ENCODE results near the gene EYS. TPM values are rescaled to one million over a fixed set of nuclear protein-coding genes. Genes with fewer than 3 reads are reported as not detected.

Gene EYS
- total RNA-seq, 1 donor from 2014 or later: not detected

GRCh38 chr6:63673692-63674091, 2033.3 kb downstream of the EYS start:
- Mint-ChIP-seq H3K27ac (ENCODE audit: unreplicated experiment) (no peak overlapping the region), H3K36me3 (ENCODE audit: unreplicated experiment) (peaks cover 6% of the 10 kb centered on the region), H3K4me1 (ENCODE audit: unreplicated experiment) (peaks cover 7% of the 10 kb centered on the region), H3K9me3 (ENCODE audit: unreplicated experiment) (no peaks in the 10 kb centered on the region), H3K4me3 (ENCODE audit: unreplicated experiment) (no peak overlapping the region), H3K27me3 (ENCODE audit: unreplicated experiment) (no peaks in the 10 kb centered on the region)
- DNase-seq (ENCODE audit: extremely low spot score, unreplicated experiment): no peak
- no peak for TF ChIP-seq CTCF (IDR thresholded peaks at IDR 0.05)

- no peak overlapping the region for H3K27ac Mint-ChIP-seq (ENCODE audit: unreplicated experiment)
- H3K4me3 Mint-ChIP-seq (ENCODE audit: unreplicated experiment): no peak overlapping the region
Measured at GRCh38 chr6:63672582-63673129, 2034.4 kb downstream of the EYS start.

GRCh38 chr6:63671098-63671754, 2035.8 kb downstream of the EYS start:
- Mint-ChIP-seq H3K4me3 (ENCODE audit: unreplicated experiment) (no peak overlapping the region), H3K9me3 (ENCODE audit: unreplicated experiment) (no peaks in the 10 kb centered on the region), H3K27ac (ENCODE audit: unreplicated experiment) (no peak overlapping the region), H3K4me1 (ENCODE audit: unreplicated experiment) (peaks cover 7% of the 10 kb centered on the region), H3K27me3 (ENCODE audit: unreplicated experiment) (no peaks in the 10 kb centered on the region), H3K36me3 (ENCODE audit: unreplicated experiment) (peaks cover 6% of the 10 kb centered on the region)
- no peak for TF ChIP-seq CTCF (IDR thresholded peaks at IDR 0.05)
- DNase-seq (ENCODE audit: extremely low spot score, unreplicated experiment): no peak

More at GRCh38 chr6:63672582-63673129, 2034.4 kb downstream of the EYS start:
- no peaks in the 10 kb centered on the region for H3K27me3 Mint-ChIP-seq (ENCODE audit: unreplicated experiment)
- H3K4me1 Mint-ChIP-seq (ENCODE audit: unreplicated experiment): peaks cover 7% of the 10 kb centered on the region
- TF ChIP-seq CTCF (IDR thresholded peaks at IDR 0.05): no peak
- no peak for DNase-seq (ENCODE audit: extremely low spot score, unreplicated experiment)
- peaks cover 6% of the 10 kb centered on the region for H3K36me3 Mint-ChIP-seq (ENCODE audit: unreplicated experiment)
- no peaks in the 10 kb centered on the region for H3K9me3 Mint-ChIP-seq (ENCODE audit: unreplicated experiment)
